GM21619 (cell line): Measurements from ENCODE around the gene FOXC2.

Experiments
- ATAC-seq: cut with Tn5 transposase; IDR thresholded peaks from one replicate; pipeline ENCODE4 v1.9.1; 2021; ENCODE audit not compliant: unreplicated experiment

Gene FOXC2

DNA sequence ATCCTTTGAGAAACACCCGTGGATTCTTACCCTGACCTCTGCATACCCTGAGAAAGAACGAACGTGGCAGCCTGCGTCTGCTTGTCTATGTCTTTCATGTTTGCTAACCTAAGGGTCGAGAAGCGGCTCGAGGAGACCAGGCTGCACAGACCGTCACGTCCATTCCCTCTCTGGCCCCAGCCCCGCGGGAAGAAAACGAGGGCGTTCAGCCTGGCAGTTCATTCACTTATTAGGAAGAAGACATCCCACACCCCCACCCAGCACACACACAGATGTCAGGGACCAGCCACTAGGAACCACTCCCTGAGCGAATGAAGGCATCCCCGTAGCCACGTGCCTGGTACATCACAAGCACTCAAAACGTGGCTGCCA lies 10.9 kb upstream of the FOXC2 start:
- no peak for ATAC-seq

DNA sequence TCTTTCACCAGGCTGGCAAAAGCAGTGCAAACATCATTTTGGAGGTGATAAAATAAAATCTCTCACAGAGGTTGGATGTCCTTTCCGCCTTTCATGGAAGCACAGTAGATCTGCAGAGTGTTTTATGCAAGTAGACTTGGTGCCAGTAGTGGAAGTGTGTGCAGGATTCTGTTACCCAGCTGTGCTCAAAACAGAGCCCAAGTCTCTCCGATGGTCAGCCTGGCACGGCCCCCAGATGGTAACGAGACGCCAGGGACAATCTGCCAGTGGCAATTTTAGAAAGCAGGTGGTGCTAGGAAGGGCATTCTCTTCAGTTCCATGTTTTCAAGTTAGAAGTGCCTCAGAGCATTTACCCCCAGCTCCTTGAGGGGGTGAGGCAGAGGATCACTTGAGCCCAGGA lies 10.1 kb upstream of the FOXC2 start:
- no peak for ATAC-seq

DNA sequence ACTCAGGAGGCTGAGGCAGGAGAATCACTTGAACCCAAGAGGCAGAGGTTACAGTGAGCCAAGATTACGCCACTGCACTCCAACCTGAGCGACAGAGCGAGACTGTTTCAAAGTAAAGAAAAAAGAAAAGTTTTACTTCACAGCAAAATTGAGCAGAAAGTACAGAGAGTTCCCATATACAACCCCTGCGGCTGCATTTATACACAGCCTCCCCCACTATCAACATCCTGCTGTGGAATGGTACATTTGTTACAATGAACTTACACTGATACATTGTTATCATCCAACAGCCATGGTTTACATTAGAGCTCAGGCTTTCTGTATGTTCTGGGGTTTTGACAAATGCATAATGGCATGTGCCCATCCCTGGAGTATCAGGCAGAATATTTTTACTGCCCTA lies 9.0 kb upstream of the FOXC2 start:
- ATAC-seq, result no peak

DNA sequence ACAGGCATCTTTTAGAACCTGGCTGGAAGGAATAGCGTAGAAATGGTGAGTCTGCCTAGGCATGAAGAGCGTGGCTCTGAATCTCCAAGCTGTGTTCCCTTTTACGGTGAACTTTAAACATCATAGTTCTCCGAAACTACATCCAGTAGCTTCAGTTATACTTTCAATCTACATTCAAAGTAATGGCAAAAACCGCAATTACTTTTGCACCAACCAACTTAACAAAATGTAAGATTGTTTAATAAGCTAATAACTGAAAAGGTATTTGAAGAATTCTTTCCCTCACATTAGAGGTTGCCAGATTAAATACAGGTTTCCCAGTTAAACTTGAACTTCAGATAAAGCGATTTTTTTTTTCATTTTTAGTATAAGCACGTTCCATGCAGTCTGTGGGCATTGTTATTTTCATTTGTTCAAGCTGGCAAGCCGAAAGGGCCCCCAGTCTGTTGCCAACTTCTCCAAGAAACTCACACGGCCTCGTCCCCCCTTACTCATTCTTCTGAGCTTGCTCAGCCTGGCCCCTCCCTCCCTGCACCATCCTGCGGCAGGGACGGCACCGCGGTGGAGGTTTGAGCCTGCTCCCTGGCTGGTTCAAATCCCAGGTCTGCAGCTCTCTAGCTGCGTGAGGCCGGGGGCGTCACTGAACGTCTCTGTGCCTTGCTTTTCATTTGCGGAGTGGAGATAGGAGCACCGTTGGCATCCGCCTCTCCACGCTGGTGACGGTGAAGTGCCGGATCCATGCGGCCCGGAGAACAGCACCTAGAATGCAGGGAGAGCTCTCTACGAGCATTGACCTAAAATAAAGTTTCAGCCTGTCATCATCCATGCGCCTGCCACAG lies 8.1 kb upstream of the FOXC2 start:
- ATAC-seq, result no peak

DNA sequence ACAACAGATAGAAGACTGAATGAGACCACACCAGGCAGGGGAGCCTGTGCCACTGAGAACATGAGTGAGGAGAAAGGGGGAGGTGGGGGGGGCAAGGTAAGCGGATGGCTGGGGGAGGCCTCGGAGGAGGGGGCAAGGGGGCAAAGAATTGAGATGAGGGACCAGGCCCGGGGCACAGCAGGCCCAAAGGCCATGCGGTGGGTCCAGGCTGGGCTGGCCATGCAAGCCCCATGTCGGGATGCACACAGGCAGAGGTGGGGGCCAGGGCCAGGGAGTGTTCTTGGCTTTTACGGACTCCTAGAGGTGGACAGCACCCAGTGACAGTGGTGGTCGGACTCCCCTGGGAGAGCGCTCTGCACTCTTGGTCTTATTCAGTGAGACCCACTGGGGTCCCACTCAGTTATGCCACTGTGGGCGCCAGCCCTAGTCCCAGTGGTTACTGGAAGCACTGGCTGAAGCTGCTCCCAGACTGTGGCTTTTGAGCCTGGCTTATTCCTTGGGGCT lies 6.8 kb upstream of the FOXC2 start:
- ATAC-seq, result no peak

DNA sequence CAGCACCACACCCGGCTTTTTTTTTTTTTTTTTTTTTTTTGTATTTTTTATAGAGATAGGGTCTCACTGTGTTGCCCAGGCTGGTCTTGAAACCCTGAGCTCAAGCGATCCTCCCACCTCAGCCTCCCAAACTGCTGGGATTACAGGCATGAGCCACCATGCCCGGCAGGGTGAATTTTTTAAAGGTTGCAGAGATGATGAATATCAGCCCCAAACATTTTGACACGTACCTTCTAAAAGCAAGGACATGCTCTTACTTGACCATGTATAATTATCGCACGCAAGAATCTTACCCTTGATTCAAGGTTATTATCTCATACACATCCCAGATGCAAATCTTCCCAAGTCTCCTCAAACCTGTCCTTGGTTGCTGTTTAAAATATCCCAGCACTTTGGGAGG lies 4.3 kb upstream of the FOXC2 start:
- no peak for ATAC-seq

DNA sequence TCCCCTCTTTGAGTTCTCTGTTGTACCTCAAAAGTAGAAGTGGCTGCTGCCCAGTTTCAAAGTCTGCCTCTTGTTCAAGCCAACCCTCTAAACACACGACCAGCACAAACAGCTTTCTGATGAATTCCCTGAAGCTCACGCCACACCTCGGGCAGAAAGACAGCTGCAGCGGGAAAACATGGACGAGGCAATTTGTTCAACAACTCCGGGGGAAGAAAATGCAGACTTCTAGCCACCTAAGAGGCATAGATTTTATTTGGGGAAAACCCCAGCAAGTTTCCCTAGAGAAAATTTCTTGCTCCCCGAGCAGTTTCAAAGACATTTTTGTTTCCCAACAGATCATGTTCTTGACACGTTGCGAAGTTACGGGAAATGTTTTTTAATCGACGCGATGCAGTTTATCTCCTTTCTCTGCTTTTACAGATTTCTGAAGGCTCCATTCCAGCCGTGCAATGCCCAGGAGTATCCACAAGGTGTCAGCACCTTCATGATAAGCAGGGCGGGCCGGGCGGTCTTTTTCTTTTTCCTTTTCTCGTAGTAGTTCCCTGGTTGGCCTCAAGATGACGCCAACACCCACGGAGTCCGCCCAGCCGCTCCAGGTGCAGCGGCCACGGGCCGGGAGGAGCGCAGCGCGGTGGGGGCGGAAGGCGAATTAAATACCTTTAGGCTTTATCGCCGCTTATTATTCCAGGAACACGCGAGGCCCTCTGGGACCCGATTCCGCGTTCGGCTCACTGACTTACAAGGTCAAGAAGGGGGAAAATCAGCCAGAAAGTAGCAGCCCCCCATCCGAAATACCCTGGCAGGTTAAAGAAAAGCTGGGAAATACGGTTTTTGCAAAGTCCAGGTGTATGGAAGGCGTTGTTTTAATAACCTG lies 2.9 kb upstream of the FOXC2 start:
- ATAC-seq, result no peak

DNA sequence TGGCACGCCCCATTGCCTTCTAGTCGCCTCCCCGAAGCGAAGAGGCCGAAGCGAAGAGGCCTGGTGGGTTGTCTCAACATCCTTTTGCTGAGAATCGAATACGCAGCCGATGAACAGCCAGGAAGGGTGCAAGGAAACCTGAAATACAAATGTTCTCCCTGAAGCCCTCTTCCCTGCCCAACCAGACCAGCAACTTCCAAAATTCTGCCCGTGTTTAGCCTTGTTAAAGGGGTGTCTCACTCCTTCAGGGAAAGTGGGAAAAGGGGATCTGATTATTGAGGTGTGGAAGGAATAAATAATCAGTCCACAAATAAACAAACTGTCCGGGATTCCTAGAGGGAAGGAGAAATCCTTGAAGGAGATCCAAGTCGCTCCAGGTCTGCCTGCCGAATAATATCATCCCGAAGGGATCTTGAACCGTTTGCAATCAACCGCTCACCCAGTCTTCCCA lies 1.4 kb upstream of the FOXC2 start:
- no peak for ATAC-seq

DNA sequence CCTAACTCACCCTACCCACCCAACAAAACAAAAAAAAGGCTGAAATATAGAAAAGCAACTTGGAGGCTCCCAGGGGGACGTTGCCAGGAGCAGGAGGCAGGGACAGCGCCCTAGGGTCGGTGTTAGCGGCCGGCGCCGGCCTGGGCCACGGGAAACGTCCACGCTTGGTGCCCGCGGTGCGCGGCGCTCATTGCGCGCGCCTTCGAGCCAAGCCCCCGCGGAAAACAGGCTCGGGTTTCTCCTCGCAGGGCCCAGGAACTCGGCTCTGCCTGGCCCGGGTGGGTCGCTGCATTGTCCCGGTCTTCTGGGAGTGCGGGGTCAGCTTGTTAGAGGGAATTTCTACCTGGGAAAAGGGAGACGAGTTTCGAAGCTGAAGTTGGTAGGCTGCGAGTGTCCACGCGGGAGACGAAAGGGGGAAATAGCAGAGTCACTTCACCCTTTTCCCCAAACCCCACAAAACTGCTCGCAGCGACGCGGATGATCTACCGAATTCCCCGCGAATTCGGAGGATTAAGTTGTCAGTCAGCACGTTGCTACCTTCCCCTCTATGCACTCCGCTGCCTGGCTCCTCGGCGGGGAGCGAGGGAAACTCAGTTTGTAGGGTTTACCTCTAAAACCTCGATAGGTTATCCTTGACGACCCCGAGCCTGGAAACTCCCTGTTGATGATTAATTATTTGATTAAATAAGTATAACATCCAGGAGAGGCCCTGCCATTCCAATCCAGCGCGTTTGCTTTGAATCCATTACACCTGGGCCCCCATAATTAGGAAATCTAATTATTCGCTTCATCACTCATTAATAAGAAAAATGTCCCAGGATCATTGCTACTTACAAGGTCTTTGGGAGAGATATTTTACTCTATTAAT lies 751 bp upstream of the FOXC2 start:
- no peak for ATAC-seq

DNA sequence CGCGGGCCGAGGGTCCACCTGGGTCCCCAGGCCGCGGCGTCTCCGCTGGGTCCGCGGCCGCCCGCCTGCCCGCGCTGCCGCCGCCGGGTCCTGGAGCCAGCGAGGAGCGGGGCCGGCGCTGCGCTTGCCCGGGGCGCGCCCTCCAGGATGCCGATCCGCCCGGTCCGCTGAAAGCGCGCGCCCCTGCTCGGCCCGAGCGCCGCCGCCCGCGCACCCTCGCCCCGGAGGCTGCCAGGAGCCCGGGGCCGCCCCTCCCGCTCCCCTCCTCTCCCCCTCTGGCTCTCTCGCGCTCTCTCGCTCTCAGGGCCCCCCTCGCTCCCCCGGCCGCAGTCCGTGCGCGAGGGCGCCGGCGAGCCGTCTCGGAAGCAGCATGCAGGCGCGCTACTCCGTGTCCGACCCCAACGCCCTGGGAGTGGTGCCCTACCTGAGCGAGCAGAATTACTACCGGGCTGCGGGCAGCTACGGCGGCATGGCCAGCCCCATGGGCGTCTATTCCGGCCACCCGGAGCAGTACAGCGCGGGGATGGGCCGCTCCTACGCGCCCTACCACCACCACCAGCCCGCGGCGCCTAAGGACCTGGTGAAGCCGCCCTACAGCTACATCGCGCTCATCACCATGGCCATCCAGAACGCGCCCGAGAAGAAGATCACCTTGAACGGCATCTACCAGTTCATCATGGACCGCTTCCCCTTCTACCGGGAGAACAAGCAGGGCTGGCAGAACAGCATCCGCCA lies 504 bp downstream of the FOXC2 start:
- no peak for ATAC-seq

DNA sequence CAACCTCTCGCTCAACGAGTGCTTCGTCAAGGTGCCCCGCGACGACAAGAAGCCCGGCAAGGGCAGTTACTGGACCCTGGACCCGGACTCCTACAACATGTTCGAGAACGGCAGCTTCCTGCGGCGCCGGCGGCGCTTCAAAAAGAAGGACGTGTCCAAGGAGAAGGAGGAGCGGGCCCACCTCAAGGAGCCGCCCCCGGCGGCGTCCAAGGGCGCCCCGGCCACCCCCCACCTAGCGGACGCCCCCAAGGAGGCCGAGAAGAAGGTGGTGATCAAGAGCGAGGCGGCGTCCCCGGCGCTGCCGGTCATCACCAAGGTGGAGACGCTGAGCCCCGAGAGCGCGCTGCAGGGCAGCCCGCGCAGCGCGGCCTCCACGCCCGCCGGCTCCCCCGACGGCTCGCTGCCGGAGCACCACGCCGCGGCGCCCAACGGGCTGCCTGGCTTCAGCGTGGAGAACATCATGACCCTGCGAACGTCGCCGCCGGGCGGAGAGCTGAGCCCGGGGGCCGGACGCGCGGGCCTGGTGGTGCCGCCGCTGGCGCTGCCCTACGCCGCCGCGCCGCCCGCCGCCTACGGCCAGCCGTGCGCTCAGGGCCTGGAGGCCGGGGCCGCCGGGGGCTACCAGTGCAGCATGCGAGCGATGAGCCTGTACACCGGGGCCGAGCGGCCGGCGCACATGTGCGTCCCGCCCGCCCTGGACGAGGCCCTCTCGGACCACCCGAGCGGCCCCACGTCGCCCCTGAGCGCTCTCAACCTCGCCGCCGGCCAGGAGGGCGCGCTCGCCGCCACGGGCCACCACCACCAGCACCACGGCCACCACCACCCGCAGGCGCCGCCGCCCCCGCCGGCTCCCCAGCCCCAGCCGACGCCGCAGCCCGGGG lies 1.3 kb downstream of the FOXC2 start:
- ATAC-seq, result no peak

DNA sequence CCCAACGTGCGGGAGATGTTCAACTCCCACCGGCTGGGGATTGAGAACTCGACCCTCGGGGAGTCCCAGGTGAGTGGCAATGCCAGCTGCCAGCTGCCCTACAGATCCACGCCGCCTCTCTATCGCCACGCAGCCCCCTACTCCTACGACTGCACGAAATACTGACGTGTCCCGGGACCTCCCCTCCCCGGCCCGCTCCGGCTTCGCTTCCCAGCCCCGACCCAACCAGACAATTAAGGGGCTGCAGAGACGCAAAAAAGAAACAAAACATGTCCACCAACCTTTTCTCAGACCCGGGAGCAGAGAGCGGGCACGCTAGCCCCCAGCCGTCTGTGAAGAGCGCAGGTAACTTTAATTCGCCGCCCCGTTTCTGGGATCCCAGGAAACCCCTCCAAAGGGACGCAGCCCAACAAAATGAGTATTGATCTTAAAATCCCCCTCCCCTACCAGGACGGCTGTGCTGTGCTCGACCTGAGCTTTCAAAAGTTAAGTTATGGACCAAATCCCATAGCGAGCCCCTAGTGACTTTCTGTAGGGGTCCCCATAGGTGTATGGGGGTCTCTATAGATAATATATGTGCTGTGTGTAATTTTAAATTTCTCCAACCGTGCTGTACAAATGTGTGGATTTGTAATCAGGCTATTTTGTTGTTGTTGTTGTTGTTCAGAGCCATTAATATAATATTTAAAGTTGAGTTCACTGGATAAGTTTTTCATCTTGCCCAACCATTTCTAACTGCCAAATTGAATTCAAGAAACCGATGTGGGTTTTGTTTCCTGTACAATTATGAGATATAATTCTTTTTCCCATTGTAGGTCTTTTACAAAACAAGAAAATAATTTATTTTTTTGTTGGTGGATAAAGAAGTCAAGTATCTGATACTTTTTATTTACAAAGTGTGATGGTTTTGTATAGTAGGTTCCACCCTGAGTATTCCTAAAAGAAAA lies 2.3 kb downstream of the FOXC2 start:
- no peak for ATAC-seq

DNA sequence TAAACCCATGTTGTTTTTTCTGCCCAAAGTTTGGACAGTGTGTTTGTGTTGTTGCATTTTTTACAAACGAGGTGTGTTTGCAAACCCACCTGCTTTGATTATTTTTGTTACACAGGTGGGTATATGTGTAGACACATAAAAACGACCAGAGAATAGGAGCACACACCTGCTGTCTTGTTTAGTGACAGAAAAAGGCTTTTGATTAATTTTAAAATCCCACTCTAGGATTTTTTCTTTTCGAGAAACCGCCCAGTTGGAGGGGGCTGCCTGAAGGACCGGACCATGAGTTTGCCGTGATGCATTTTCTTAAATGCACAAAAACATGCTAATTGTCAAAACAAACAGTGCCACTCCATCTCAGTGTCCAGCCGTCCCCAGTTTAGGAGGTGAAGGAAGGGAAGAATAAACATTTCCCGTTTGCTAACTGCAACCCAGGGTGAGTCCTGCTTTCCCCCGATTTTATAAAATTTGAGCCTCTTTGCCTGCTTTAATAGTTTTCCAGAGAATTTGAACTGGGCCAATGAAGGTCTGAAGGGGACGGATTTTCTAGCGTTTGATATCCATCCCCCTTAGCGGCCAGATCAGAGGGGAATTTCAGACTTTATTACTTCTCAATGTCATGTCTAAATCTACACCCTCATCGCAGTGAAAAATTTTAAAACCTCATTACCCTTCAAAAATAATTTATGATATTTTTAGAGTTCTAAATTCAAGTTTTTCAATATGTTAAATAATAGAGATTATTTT lies 3.2 kb downstream of the FOXC2 start:
- ATAC-seq, result no peak

DNA sequence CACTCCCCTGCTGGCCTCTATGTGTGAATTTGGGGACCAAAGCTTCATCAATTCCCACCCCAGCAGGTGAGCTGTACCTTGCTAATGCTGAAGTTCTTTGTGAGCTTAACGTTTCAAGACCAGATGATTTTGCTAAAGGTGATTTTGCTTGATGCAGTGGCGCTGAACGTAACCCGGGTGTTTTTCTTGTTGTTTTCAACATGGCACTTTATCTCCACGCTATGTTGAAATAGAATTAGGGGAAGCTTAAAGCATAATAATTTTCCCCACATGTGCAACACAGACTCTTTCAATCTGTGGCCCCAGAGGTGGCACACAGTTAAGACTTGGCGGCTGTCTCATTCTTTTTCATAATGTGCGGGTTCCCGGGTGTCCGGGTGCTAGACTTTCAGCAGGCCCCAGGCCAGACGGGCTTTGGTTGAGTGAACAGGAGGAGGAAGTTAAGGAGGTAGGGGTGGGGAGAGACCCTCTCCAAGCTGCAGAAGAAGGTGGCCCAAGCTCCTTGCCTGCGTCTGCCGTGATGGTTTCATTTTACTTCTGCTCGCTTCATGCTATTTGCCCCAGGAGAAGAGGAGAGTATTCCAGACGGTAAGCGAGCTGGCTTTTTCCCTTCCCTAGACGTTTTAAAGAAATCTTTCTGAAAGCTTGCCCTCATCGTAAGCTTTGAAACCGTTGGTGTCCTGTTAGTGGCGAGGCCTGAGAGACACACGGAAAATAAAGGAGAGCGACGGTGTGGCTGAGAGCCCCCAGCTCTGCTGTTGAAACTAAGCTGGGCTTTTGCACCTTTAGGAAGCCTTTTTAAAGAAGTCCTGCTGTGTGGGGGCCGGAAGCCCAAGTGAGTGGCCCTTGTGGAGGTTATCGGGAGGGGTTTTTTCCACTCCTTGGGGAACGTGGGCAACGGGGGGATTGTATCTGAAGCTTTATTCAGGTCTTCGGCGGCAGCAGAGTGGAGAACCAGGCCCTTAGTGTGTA lies 4.2 kb downstream of the FOXC2 start:
- no peak for ATAC-seq

DNA sequence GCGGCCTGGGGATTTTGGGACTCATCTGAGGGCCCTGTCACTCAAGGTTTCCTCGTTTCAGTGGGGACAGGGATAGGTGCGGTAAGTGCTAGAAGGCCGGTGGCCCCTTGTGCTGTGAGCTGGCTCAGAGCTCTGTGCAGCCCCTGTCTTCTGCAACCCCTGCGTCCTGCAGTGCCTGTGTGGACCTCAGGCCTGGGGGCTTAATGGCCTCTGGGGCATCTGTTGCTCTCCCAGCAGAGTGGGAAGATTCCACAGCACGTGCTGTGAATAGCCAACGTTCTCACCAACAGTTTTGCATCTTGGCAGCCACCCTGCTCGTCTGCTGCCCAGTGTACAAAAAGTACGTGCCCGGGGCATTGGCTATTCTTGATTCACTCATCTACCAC lies 4.9 kb downstream of the FOXC2 start:
- ATAC-seq, result no peak

DNA sequence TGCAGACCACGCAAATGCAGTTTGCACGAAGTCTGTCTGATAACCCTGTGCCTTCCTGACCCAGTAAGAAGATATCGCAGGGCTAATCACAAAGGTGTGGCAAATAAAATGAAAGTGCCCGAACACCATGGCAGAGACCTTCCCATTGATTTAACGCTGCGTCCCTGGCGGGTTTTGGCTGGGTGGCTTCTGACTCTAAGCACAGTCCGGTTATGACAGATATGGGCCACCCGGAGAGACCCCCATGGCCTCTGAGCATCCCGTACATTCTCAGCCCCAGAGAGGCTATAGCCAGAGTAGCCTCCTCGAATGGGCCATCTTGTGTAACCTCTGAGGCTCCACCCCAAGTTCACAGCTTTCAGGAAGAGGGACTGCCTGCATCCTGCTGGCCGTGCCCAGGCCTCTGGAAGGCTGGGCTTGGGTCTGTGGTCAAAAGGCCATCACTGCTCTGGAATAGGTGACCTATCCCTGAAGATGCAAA lies 5.5 kb downstream of the FOXC2 start:
- ATAC-seq, result no peak
